ENCODE results near the gene PAPOLG. TPM values are rescaled to one million over a fixed set of nuclear protein-coding genes. Genes with fewer than 3 reads are reported as not detected.
"Not testable (repeated sequence)": the region's sequence is repeated elsewhere in the genome, so short reads cannot be mapped to it uniquely, and the experiment has no call there.

PAPOLG gene
- polyA plus RNA-seq, 5 donors, result 18.3 to 28.3 (median 25.2) TPM

DNA sequence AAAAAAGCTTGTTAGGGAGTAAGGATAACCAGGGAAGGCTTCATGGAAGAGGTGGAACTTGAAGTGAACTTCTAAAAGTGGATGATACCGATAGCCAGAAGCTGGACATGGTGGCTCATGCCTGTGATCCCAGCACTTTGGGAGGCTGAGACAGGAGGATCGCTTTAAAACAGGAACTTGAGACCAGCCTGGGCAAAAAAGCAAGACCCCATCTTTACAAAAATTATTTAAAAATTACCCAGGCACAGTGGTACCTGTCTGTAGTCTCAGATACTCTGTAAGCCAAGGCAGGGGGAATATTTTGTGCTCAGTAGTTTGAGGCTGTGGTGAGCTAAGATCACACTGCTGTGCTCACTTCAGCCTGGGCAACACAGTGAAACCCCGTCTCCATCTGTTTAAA lies 10.2 kb downstream of the PAPOLG start:
- DNase-seq, result no peak

DNA sequence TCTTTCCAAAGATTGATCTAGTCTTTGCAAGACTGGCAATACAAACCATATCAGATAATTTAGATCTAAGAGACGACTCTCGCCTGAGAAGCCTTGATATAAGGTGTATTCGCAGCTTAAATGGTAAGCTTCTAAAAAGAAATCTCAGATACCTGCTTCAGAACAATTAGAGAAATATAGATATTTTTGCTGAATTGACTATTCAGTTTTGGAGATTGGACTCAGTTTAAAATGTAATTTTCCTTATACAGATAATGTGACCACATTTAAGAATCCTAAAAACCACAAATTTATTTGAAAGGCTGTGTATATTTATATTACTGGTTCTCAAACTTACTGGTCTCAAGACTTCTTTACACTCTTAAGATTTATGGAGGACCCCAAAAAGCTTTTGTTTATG lies 15.4 kb downstream of the PAPOLG start:
- no peak for DNase-seq

DNA sequence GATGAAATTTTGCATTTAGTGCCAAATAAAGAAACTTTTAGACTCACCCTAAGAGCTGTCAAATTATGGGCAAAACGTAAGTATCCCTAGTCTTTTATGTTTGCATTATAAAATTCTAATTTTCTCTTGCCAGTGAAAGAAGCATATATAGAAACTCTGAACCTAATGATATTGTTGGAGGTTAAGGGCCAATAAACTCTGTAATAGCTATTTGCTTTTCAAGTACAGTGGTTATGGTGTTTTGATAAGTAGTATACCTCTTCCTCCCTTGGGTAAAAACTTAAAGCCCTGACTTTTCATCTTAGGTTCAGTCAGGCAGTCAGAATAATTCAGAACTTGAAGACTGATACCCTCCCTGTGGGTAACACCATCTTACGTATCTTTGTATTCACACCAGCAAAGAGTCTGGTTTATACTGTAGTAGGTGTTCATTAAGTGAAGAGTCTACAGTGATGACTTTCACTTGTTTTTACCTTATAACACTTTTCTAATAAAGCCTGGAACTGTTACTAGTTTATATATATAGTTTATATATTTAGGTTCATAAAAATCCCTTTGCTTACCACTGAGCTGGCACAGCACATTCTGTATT lies 19.1 kb downstream of the PAPOLG start:
- DNase-seq, result no peak

DNA sequence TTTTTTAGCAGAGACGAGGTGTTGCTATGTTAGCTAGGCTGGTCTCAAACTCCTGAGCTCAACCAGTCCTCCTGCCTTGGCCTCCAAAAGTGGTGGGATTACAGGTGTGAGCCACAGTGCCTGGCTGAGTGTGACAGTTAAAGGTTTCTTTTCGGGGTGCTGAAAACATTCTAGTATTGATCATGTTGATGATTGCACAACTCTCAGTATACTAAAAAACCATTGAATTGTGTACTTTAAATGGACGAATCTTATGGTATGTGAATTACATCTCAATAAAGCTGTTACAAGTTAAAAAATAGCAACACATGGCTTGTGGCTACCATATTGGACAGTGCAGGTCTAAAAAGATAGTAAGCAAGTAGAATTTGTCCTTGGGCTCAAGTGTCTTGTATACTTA lies 22.3 kb downstream of the PAPOLG start:
- DNase-seq, result no peak

DNA sequence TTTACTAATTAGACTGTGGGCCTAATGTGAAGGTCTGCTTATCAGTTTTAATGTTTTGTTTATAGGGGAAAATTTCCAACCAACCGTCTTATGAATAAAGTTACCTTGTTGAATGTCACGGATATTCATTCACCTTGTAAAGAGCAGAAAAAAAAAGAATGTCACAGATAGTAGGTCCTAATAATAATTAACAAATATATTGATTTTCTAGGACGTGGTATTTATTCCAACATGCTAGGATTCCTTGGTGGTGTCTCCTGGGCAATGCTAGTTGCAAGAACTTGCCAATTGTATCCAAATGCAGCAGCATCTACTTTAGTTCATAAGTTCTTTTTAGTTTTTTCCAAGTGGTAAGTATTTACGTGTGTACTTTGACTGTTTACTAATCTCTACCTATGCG lies 23.4 kb downstream of the PAPOLG start:
- DNase-seq, result no peak

DNA sequence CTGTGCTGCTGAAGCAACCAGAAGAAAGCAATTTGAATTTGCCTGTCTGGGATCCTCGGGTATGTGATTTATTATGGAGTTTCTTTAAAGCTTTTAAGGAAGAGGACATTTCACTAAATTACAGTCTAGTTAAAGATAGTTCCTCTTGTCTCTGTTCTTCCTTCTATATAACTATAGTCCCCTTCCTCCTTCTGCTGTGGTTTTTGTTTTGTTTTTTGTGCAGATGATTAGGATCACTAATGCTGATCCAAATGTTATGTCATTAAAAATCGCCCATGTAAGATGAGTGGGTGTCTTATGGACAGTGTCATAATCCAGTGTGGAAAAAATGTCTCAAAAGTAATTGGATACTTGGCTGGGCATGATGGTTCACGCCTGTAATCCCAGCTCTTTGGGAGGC lies 24.7 kb downstream of the PAPOLG start:
- no peak for DNase-seq

DNA sequence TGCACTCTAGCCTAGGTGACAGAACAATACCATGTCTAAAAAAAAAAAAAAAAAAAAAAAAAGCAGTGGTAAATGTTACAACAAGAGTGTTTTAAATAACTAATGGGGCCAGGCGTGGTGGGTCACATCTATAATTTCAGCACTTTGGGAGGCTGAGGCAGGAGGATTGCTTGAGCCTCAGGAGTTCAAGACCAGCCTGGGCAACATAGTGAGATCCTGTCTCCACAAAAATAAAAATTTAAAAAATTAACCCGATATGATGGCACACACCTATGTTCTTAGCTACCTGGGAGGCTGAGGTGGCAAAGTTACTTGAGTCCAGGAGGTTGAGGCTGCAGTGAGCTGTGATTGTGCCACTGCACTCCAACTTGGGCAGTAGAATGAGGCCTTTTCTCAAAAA lies 37.1 kb downstream of the PAPOLG start:
- no peak for DNase-seq

DNA sequence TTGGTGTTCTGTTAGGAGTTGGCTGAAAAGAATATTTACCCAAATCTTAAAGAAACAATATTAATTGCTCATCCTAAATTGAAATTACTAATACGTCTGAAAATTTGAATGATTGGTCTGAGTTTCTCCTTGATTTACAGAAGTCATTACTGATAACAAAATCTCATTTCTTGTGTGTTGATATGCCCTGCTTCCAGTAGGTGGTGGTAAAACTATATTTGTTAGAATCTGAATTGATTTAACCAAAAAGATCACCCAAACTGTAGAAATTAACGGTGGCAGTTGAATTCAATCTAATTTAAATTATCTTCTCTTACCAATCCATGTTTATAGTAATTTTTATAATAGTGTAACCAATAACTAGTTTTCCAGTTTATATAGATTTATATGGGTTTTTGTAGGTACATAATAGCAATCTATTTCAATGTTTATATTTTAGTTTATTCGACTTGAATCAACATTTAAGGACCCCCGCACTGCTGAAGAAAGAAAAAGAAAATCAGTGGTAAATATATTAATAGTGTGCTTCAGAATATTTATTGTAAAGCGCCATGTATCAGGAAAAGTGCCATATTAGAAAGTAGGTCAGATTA lies 38.3 kb downstream of the PAPOLG start:
- DNase-seq, result no peak

DNA sequence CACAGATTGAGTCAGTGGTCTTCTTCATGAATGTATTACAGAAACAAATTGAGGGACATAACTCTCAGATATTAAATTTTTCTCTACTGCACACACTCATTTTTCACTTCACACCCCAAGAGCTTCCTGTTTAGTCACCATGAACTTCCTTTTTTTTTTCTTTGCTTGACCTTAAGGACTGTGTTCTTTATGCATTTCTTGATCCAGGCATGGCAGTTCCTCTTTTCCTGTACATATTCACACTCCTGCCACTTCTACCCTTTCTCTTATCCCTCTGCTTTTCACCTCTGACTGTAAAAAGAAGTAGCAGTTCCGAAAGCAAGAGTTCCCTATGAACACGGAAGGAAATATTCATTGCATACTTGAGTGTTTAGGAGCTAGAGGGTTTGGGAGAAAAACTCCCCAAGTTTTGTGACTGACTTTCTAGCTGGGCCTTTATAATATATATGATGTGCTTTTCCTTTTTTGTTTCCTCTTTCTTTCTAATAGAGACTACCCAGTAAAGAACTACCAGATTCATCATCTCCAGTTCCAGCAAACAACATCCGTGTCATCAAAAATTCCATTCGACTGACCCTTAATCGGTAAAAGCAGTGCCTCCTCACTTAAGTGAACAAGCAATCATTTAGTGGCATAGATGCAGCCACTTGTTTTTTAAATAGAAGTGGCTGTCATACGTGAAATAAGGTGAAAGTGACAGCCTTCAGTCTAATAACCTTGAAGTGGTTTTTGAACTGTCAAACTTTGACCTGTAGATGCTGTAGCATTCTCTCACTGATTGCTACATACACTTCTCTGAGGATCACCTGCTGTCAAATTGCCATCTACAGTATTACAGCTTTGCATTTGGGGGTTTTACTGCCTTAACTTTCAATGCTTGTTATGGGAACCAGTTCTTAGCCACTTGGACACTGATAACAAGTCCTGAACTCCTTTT lies 40.8 kb downstream of the PAPOLG start:
- no peak for DNase-seq

DNA sequence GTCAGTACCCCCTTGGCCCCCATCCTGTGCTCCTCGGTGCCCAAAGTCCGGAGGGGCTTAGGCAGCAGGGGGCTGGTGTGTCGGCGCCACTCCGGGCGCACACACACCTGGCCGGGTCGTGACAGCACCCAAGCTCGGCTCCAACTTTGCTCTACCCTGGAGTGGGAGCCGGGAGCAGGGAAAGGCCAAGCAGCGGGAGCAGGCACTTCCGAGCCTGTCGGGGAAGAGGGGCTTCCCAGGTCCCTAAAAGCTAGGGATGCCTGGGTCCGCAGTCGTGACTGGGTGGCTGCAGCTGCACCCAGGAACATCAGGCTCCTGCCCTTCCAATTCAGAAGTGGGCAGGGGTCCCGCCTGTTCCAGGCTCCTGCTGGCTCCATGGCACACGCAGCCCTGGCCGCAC lies 48.4 kb downstream of the PAPOLG start:
- DNase-seq, result no peak

DNA sequence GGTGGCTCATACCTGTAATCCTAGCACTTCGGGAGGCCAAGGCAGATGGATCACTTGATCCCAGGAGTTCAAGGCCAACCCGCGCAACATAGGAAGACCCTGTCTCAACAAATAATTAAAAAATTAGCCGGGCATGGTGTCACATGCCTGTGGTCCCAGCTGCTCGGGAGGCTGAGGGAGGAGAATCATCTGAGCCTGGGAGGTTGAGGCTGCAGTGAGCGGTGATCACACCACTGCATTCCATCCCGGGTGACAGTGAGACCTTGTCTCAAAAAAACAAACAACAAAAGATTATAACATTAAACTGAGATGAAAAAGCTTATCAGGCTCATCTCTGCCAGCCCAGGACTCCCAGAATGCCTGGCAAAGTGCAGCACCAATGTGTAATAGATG lies 50.5 kb downstream of the PAPOLG start:
- DNase-seq, result no peak

DNA sequence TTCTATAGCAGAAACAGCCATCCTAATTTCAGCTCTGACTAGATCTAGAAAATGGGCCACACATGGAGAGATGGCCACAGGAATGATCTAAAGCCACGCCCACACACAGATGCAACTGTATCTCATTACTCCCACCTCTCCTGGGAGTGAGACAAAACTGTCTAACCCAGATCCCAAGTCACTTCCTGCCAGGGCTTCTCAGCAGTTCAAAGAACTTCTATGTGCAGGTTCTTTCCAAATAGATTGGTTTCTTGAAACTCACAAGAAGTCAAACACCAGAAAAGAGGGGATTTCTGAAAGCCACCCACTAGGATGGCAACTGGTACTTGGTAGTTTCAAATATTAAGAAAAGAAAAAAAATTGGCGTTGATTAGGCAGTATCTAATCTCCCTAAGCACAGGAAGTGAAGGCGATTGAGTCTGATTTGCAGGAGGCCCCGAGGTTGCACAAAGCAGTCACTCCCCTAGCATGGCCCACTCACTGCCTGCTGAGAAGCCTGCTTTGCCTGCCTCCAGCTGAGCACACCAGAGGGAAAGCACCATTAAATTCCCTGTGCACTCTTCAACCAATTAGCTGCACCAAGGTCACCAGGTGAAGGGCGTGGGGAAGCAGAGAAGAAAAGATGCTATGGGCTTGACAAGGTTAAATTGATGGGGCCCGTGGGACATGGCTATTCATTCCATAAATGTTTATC lies 51.1 kb downstream of the PAPOLG start:
- no peak for DNase-seq

DNA sequence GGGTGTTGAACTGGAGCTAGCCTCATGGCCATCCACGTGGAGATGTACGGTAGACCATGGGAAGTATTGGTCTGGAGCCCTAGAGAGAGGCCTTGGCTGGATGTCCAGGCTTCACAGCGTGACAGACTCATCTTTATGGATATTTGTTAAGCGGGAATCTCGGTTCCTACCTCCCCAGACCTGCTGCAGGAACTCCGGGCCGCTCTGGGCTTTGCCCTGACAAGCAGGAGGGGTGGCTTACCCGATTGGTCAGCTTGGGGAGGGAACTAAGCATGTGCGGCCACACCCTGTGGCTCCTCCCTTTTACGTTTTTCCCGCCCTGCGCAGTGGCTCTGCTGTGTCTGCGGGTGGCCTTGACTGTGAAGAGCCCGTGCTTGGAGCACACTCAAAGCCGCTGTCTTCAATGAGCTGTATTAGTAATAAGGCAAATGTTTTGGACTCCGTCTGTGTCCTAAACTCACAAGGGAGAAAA lies 52.3 kb downstream of the PAPOLG start:
- DNase-seq, result no peak

DNA sequence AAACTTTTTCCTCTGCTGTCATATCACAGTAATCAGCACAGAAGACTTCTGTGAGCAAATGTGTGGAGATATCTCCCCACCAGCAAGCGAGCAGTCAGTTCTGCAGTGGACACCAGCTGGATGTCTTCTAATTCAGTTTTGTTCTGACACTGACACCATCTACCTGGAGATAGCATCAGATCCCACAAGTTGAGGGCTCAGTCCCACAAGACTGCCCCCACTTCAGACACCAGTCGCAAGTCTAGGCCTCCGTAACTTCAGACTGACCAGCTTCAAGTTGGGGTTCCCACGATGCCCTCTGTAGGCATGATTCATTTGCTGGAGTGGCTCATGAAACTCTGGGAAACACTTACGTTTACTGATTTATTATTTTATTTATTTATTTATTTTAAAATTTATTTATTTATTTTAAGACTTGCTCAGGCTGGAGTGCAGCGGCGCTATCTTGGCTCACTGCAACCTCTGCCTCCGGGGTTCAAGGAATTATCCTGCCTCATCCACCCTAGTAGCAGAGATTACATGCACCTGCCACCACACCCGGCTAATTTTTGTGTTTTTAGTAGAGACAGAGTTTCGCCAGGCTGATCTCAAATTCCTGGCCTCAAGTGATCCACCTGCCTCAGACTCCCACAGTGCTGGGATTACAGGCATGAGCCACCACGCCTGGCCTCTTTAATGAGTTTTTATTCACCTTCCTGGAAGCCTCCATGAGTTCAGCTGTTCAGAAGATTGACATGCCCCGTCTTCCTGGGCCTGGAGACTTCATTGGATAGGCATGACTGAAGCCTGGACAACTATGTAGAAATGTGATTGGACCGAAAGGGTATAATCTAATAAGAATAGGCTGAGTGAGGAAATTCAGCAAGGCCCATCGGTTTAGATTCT lies 55.7 kb downstream of the PAPOLG start:
- DNase-seq, result no peak

DNA sequence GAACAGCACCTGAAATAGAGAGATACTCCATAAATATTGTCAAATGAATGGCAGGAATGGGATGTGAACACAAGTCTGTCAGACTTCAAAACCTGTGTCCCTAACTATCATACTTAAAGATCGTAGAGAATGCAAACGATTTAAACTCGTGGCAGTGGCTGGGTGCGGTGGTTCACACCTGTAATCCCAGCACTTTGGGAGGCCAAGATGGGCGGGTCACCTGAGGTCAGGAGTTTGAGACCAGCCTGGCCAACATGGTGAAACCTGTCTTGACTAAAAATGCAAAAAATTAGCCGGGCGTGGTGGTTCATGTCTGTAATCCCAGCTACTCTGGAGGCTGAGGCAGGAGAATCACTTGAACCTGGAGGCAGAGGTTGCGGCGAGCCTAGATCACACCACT lies 61.1 kb downstream of the PAPOLG start:
- DNase-seq, result not testable (repeated sequence)

DNA sequence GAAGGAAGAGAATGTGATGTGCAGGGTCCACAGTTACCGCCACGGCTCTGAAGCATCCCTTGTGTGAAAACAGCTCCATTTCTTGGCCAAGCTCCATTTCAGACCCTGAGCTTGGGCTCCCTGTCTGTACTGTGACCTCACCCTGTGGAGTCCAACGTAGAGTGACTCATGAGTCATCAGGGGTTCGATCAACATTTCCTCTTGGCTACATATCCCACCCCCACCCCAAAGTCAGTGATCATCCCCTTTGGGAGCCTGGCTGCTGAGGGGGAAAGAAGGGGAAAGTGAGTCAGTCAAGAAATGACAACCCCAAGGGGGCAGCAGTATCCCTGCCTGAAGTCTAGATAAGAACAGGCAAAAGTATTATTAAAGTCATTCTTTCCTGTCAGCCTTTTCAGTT lies 62.2 kb downstream of the PAPOLG start:
- DNase-seq, result no peak

DNA sequence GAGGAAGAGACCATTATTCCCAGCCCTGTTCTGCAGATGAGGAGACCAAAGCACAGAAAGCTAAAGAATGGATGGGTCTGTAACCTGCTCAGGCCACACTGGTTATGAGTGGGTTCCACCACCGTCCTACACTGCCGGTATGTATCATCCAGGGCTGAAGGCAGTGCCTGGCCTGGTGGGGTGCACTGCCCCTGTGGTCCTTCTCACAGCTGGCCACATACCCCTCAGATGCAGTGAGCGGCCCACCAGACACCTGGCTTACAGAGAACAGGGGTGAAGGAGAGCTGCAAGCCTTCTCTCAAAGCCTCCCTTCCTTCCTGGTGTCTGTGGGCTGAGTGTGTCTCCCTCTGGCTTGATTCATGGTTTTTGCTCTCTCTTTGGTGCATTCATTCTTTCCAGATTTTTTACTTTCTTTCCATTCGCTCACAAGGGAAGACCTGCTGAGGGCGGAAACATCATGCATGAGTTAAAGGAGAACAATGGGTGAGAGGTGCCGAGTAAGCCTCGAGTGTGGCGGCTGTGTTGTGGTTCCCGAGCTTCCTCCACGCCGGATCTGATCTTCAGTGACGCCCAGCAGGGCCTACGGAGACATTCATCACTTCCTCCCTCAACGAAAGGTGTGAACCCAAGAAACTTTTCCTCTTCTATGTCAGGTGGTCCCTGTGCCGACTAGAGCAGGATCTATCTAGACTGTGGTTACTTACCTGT lies 63.2 kb downstream of the PAPOLG start:
- no peak for DNase-seq

DNA sequence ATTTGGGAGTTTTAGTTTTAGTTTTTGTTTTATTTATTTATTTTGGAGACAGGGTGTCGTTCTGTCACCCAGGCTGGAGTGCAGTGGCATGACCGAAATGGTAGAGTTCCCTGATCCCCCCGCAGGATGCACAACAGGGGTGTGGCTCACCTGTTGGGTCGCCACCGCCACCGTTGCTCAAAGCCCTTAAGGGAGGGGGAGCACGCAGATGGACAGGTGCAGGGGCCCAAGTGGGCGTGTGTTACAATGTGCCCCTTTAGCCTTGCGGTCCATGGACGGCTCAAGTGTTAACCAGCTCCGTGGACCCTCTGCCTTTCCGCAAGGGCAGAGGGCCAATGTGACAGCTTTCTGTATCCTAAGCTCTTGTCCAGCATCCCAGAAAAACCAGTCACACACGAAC lies 63.9 kb downstream of the PAPOLG start:
- DNase-seq, result no peak

DNA sequence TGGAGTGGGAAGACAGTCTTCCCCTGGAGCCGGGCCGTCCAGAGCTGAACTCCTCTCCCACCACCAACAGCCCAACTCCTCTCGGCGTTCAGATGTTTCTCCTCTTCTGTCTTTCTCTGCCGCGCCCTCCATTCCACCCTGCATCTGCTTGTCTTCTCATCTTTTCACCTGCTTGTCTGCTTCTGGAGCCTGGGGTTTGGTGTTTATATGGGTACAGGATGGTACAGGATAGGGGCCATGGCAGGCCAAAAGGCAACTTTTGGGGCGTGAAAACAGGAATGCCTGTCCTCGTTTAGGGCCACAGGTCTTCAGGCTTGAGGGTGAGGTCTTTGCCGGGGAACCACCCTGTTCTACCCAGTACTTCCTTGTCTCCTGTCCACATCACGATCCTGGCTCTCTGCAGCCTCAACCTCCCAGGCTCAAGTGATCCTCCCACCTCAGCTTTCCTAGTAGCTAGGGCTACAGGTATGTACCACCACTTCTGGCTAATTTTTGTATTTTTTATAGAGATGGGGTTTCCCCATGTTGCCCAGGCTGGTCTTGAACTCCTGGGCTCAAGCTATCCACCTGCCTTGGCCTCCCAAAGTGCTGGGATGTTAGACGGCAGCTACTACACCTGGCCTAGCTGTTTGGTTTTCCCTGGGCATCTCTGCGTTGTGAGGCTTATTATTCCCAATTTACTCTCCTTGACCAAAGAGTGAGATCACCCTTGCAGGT lies 64.5 kb downstream of the PAPOLG start:
- DNase-seq, result no peak

DNA sequence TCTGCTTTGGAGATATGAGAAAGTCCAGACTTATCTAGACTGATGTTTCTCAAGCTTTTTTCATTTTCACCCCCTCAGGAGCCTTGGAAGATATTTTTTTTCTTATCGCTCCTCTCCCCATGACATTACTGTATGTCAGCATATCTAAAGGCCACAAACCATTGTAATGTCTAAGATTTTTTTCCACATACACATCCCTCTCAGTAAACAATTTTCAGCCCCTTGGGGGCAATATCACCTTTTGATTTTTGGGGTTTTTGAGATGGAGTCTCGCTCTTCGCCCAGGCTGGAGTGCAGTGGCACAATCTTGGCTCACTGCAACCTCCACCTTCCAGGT lies 65.0 kb downstream of the PAPOLG start:
- no peak for DNase-seq
